ENCODE measurements around the gene GATA2. TPM values are rescaled to one million over a fixed set of nuclear protein-coding genes. Genes with fewer than 3 reads are reported as not detected.

GATA2 gene
- total RNA-seq, 1 experiment from 2014 or later, result 12.5 TPM

DNA sequence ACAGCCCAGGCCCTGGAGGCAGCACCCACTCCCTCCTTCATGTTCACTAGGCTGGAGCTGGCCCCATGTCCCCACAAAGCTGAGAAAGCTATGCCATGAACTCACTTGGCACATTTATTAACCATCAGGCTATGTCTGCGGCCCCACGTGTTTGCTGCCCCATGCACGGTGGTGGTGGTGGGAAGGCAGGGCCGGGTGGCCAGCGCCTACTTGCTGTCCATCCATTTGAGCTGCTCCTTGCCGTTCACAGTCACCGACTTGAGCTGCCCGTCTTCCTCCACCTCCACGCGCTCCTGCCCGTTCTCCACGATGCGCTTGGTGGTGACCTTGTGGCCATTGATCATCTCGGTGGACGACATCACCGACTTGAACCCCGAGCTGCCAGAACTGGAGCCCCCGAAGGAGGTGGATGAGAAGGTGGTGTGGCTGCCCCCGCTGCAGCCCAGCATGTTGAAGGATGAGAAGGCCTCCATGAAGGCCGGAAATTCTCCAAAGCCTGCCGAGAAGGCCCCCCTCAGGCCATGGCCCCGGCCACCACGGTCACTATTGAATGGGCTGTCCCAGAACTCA, 30.6 kb downstream of the GATA2 start:
- intact Hi-C loops (cut with micrococcal nuclease; ENCODE audit: unreplicated experiment), result no loop called here
- no peaks in the 10 kb centered on the region for H3K4me1 Mint-ChIP-seq (ENCODE audit: low read depth, unreplicated experiment)
- TF ChIP-seq, protein P1, sequence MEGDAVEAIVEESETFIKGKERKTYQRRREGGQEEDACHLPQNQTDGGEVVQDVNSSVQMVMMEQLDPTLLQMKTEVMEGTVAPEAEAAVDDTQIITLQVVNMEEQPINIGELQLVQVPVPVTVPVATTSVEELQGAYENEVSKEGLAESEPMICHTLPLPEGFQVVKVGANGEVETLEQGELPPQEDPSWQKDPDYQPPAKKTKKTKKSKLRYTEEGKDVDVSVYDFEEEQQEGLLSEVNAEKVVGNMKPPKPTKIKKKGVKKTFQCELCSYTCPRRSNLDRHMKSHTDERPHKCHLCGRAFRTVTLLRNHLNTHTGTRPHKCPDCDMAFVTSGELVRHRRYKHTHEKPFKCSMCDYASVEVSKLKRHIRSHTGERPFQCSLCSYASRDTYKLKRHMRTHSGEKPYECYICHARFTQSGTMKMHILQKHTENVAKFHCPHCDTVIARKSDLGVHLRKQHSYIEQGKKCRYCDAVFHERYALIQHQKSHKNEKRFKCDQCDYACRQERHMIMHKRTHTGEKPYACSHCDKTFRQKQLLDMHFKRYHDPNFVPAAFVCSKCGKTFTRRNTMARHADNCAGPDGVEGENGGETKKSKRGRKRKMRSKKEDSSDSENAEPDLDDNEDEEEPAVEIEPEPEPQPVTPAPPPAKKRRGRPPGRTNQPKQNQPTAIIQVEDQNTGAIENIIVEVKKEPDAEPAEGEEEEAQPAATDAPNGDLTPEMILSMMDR (IDR thresholded peaks at IDR 0.05; ENCODE audit: insufficient read depth in 1 of 2, low read depth in 1 of 2, low read length in 1 of 2, severe bottlenecking in 1 of 2, unreplicated experiment in 1 of 2), result no peak
- ChIA-PET CTCF (no interaction called here), POLR2A (no interaction called here)
- H3K27me3 Mint-ChIP-seq (ENCODE audit: insufficient read depth, unreplicated experiment), result peaks cover 22% of the 10 kb centered on the region
- Histone ChIP-seq H3K27me3 (replicated peaks; ENCODE audit: control insufficient read depth, insufficient read depth, low read length) (no peaks in the 10 kb centered on the region), H3K4me1 (no peaks in the 10 kb centered on the region), H3K4me3 (ENCODE audit: low read depth, low read length) (no peak overlapping the region), H3K36me3 (ENCODE audit: control insufficient read depth, insufficient read depth, low read length) (no peaks in the 10 kb centered on the region), H3K9me3 (no peaks in the 10 kb centered on the region)
- DNase-seq, result no peak
- no TSS peak for BruUV-seq (replicated peaks)
- H3K27ac Mint-ChIP-seq (ENCODE audit: unreplicated experiment), result no peak overlapping the region
- no peaks in the 10 kb centered on the region for H3K36me3 Mint-ChIP-seq (ENCODE audit: insufficient read depth, unreplicated experiment)
- no peak overlapping the region for H3K4me3 Mint-ChIP-seq (ENCODE audit: unreplicated experiment)
- H3K9me3 Mint-ChIP-seq (ENCODE audit: unreplicated experiment), result no peaks in the 10 kb centered on the region

GRCh38 chr3:128461731-128462130, 31.3 kb downstream of the GATA2 start:
- CTCF ChIA-PET, result no interaction called here
- H3K9me3 Mint-ChIP-seq (ENCODE audit: unreplicated experiment), result no peaks in the 10 kb centered on the region
- no peak overlapping the region for H3K4me3 Mint-ChIP-seq (ENCODE audit: unreplicated experiment)
- no peak for DNase-seq
- no peaks in the 10 kb centered on the region for H3K4me1 ChIP-seq
- no peak overlapping the region for H3K4me3 ChIP-seq (ENCODE audit: low read depth, low read length)
- no peaks in the 10 kb centered on the region for H3K27me3 ChIP-seq (replicated peaks; ENCODE audit: control insufficient read depth, insufficient read depth, low read length)
- TF ChIP-seq, protein P1 (IDR thresholded peaks at IDR 0.05; ENCODE audit: insufficient read depth in 1 of 2, low read depth in 1 of 2, low read length in 1 of 2, severe bottlenecking in 1 of 2, unreplicated experiment in 1 of 2), result no peak
- H3K36me3 Mint-ChIP-seq (ENCODE audit: insufficient read depth, unreplicated experiment), result no peaks in the 10 kb centered on the region
- no peaks in the 10 kb centered on the region for H3K4me1 Mint-ChIP-seq (ENCODE audit: low read depth, unreplicated experiment)
- no peaks in the 10 kb centered on the region for H3K9me3 ChIP-seq
- BruUV-seq (replicated peaks), result no TSS peak
- no peak overlapping the region for H3K27ac Mint-ChIP-seq (ENCODE audit: unreplicated experiment)
- H3K27me3 Mint-ChIP-seq (ENCODE audit: insufficient read depth, unreplicated experiment), result peaks cover 15% of the 10 kb centered on the region
- no peaks in the 10 kb centered on the region for H3K36me3 ChIP-seq (ENCODE audit: control insufficient read depth, insufficient read depth, low read length)
- POLR2A ChIA-PET, result no interaction called here
- intact Hi-C loops (cut with micrococcal nuclease; ENCODE audit: unreplicated experiment), result no loop called here

GRCh38 chr3:128459461-128459820, 33.6 kb downstream of the GATA2 start:
- Mint-ChIP-seq H3K27me3 (ENCODE audit: insufficient read depth, unreplicated experiment) (peaks cover 9% of the 10 kb centered on the region), H3K4me3 (ENCODE audit: unreplicated experiment) (no peak overlapping the region), H3K4me1 (ENCODE audit: low read depth, unreplicated experiment) (no peaks in the 10 kb centered on the region), H3K9me3 (ENCODE audit: unreplicated experiment) (no peaks in the 10 kb centered on the region), H3K27ac (ENCODE audit: unreplicated experiment) (no peak overlapping the region), H3K36me3 (ENCODE audit: insufficient read depth, unreplicated experiment) (no peaks in the 10 kb centered on the region)
- H3K27me3 ChIP-seq (replicated peaks; ENCODE audit: control insufficient read depth, insufficient read depth, low read length), result no peaks in the 10 kb centered on the region
- ChIA-PET POLR2A (no interaction called here), CTCF (no interaction called here)
- no peaks in the 10 kb centered on the region for H3K9me3 ChIP-seq
- DNase-seq, result no peak
- intact Hi-C loops (cut with micrococcal nuclease; ENCODE audit: unreplicated experiment), result no loop called here
- no peaks in the 10 kb centered on the region for H3K4me1 ChIP-seq
- no peak overlapping the region for H3K4me3 ChIP-seq (ENCODE audit: low read depth, low read length)
- TF ChIP-seq, protein P1 (IDR thresholded peaks at IDR 0.05; ENCODE audit: insufficient read depth in 1 of 2, low read depth in 1 of 2, low read length in 1 of 2, severe bottlenecking in 1 of 2, unreplicated experiment in 1 of 2), result no peak
- no peaks in the 10 kb centered on the region for H3K36me3 ChIP-seq (ENCODE audit: control insufficient read depth, insufficient read depth, low read length)
- BruUV-seq (replicated peaks), result no TSS peak

Data from Caco-2 (cell line).